ELF-1 (cell line): Measurements from ENCODE around the gene ABCA4.

ENCODE experiments used
- DNase-seq: peaks from one replicate; pipeline ENCODE4 v3.0.0-alpha.2; 2016; ENCODE audit warnings: low read depth, low spot score

The ABCA4 gene

GRCh38 chr1:94083681-94084080 is 37.3 kb downstream of the ABCA4 start:
- DNase-seq, result no peak

GRCh38 chr1:94081566-94082344 is 39.2 kb downstream of the ABCA4 start:
- DNase-seq, result no peak

GRCh38 chr1:94079989-94080388 is 41.0 kb downstream of the ABCA4 start:
- no peak for DNase-seq

GRCh38 chr1:94079080-94079940 is 41.6 kb downstream of the ABCA4 start:
- DNase-seq, result peak; percentile 51

DNA sequence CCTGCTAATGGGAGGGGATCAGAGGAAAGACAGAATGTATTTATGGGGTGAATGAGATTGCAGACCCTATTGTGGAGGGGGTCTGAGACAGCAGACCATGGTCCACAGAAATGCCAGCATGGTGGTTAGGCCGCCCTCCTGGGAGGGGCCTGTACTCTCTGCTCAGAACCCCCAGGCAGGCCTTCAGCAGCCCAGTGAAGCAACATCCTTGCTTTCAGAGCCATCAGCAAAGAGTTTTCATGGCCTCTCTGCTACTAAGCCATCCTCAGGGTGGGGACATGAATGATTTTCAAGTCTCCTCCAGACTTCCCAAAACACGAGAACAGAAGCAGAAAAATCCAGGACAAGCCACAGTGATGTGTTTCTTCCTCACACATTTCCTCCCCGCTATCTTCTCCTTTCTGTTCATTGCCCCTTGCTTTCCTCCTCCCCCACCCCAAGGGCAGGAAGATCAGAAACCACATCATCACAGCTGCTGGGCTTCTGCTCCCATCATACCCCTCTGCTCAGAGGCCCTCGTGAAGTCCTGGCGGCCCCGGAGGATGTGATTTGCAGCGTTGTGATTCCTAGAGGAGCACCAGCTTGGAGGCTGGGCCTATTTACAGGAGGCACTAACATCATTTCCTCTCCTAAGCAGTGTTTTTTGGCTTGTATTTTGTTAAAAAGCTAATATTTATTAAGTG is 48.0 kb downstream of the ABCA4 start:
- DNase-seq, result no peak

- DNase-seq, result no peak
These were observed 49.0 kb downstream of the ABCA4 start for GRCh38 chr1:94071976-94072375.

DNA sequence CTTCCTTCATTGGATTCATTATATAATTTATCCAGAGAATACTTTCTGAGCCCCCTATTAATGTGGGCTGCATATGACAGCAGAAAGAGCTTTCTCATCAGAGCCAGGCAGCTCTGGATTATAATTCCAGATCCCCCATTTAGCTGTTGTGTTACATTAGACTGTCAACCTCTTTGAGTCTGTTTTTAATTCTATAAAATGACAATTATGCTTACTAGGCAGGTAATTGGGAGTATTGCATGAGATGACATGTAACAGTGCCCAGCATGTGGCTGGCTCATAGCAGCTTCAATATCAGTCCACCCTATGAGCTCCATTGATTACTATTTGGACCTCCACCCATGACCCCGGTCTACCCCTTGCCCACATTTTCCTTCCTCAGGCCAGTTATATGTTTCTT is 49.6 kb downstream of the ABCA4 start:
- DNase-seq, result no peak

DNA sequence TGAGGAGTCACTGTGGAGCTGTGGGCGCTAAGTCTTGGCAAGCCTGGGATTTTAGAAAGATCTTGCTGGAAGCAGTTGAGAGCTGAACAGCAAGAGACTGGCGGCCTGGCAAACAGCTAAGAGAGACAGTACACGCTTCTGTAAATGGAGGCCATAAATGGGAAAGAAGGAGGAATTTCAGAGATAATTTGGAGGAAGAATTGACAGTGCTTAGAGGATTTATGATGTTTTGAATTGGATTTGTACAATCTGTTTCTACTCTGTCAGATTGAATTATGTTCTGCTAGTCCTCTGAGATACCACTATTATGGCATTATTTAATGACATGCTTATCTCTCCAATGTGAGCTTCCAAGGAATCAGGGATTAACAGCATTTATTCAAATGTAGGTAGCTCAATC is 50.1 kb downstream of the ABCA4 start:
- no peak for DNase-seq

- no peak for DNase-seq
These were observed 51.0 kb downstream of the ABCA4 start for GRCh38 chr1:94069919-94070285.

- DNase-seq, result peak; percentile 62
These were observed 51.7 kb downstream of the ABCA4 start for GRCh38 chr1:94068999-94069918.

DNA sequence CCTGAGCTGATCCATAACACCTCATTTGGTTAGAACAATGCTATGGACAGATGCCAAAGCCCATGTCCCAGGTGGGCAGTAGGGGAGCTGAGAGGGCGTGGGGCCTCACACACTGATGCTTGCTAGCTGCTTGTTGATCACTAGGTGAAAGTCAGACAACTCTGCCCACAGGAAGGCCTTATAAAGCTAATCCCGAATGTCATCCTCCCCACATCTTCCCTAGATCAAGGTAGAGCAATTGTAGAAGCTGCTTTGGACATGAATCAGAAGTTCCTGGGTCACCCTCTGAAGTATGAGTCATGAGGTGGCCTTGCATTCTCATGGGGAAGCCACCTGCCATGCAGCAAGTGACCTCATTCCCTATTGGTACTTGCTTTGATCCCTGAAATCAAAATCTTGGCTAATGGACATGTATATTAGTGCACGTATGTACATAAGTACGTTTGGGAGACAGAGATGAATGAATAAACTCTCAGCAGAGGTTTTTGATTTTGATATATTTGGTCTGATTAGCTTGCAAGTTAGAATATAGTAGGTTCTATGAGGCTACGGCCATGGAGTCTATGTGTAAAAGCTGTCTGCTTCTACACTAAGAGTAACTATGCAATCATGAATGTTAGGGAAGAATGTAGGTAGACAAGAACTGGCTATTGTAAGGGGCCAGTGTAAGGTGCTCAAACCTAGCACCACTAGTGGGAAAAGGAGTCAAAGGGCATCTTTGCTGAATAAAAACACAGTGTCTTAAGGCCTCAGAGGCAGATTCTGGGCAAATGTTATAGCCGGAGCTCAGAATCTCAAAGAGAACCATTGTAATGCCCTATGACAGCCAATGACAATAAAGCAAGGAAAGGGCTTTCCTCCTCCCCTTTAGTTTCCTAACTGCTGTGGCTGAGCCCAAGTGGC is 52.6 kb downstream of the ABCA4 start:
- DNase-seq, result no peak

GRCh38 chr1:94067196-94067595 is 53.8 kb downstream of the ABCA4 start:
- no peak for DNase-seq

- DNase-seq, result peak; percentile 64
These were observed 57.6 kb downstream of the ABCA4 start for GRCh38 chr1:94063379-94063778.

- peak; percentile 90 for DNase-seq
These were observed 59.2 kb downstream of the ABCA4 start for GRCh38 chr1:94061513-94062443.

DNA sequence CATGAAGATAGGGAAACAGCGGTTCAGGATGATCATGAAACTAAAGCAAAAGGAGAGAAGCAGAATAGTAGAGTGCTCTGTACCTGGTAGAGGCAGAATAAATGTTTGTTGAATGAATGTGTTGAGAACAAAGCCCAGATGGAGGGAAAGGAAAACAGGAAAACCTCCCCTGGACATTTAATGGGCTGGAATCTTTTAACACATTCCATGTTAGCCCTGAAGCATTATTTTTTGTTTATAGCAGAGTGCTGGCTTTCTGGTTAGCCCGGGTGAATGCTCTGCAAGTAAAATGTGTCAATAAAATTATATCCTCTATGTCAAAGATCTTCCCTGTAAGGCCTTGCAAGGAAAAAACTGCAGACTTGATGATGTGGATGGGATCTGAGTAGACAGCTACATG is 60.2 kb downstream of the ABCA4 start:
- DNase-seq, result no peak

GRCh38 chr1:94058766-94059165 is 62.2 kb downstream of the ABCA4 start:
- no peak for DNase-seq

- no peak for DNase-seq
These were observed 64.0 kb downstream of the ABCA4 start for GRCh38 chr1:94056996-94057395.

- DNase-seq, result no peak
These were observed 64.8 kb downstream of the ABCA4 start for GRCh38 chr1:94056171-94056570.

- DNase-seq, result peak; percentile 44
These were observed 65.4 kb downstream of the ABCA4 start for GRCh38 chr1:94055459-94056122.
